Measurements from ENCODE around the gene PTGDR2. TPM values are rescaled to one million over a fixed set of nuclear protein-coding genes. Genes with fewer than 3 reads are reported as not detected.

PTGDR2 gene
- total and polyA plus RNA-seq, 4 donors = 1.2 to 3.8 (median 2.5) TPM

DNA sequence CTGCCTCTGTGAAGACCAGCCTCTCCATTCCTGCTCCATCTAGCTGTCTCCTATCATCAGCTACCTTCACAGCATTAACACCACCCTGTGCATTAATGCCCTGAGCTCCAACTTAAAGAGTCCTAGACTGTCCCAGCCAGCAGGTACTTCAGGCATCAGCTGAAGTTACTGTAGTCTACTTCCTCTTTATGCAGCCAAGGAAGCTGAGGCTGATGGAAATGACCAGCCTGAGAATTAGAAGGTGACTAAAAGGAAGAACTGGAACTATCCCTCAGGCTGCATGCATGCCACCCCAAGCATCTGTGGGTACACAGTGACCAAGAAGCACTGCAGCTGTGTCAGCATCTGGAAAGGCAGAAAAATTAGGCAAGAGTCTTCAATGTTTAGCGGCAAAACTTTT is 42.4 kb downstream of the PTGDR2 start:
- no peaks in the 10 kb centered on the region for H3K27me3 ChIP-seq (ENCODE audit: control insufficient read depth, insufficient read depth, low read length)
- H3K9me3 ChIP-seq (ENCODE audit: control insufficient read depth, insufficient read depth, low read length) = peaks cover 8% of the 10 kb centered on the region
- no peak overlapping the region for H3K27ac ChIP-seq (ENCODE audit: low read depth, low read length)
- H3K4me3 ChIP-seq (ENCODE audit: low read depth, low read length) = no peak overlapping the region
- 89% methylated on average over 1 of the region's 1 CpG for WGBS (ENCODE audit: insufficient coverage)
- no peaks in the 10 kb centered on the region for H3K4me1 ChIP-seq (ENCODE audit: control insufficient read depth, insufficient read depth, low read length)
- no peaks in the 10 kb centered on the region for H3K36me3 ChIP-seq (ENCODE audit: control insufficient read depth, insufficient read depth, low read length)
- DNase-seq (ENCODE audit: low read depth in 4 of 6, low spot score in 6 of 6) = no peak

DNA sequence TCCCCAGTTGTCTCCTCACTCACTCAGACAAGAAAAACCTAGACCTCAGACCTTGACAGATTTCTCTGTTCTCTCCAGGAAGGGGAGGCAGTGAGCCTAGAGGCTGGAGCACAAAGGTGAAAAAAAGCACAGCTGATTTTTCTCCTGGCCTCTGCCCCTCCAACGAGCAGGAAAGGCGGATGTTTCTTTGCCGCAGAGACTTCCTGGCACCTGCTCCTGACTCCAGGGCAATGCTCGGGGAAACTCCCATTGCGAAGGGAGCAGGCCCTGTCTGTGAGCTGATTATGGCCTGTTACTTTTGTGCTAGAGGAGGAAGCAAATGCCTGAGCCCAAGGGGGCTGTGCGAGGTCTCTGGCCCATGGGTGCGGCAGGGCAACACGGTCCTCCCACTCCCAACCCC is 45.2 kb downstream of the PTGDR2 start:
- no peaks in the 10 kb centered on the region for H3K9me3 ChIP-seq (ENCODE audit: control insufficient read depth, insufficient read depth, low read length)
- H3K36me3 ChIP-seq (ENCODE audit: control insufficient read depth, insufficient read depth, low read length) = no peaks in the 10 kb centered on the region
- 73% methylated on average over 8 of the region's 8 CpGs for WGBS (ENCODE audit: insufficient coverage)
- no peaks in the 10 kb centered on the region for H3K4me1 ChIP-seq (ENCODE audit: control insufficient read depth, insufficient read depth, low read length)
- no peak overlapping the region for H3K27ac ChIP-seq (ENCODE audit: low read depth, low read length)
- H3K4me3 ChIP-seq (ENCODE audit: low read depth, low read length) = no peak overlapping the region
- no peak for DNase-seq (ENCODE audit: low read depth in 4 of 6, low spot score in 6 of 6)
- no peaks in the 10 kb centered on the region for H3K27me3 ChIP-seq (ENCODE audit: control insufficient read depth, insufficient read depth, low read length)

DNA sequence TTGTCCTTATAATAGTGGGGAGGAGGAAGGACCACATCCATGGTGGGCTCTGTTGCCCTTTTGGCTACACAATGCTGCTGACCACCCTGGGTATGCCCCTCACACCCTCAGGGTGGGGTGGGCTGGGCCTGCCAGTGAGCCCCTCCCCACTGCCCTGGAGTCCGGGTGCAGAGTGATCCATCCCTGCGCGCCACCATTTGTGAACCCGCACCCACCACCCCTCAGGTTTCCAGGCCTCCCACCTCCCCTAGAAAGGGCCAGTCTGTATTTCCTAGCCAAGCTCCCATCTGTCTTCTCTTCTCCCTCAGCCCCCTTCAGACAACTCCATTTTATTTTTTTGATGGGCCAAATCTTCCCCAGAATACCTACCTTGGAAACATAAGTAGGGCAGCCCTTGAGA is 45.6 kb downstream of the PTGDR2 start:
- Histone ChIP-seq H3K4me3 (ENCODE audit: low read depth, low read length) (no peak overlapping the region), H3K36me3 (ENCODE audit: control insufficient read depth, insufficient read depth, low read length) (no peaks in the 10 kb centered on the region), H3K9me3 (ENCODE audit: control insufficient read depth, insufficient read depth, low read length) (no peaks in the 10 kb centered on the region), H3K27me3 (ENCODE audit: control insufficient read depth, insufficient read depth, low read length) (no peaks in the 10 kb centered on the region), H3K4me1 (ENCODE audit: control insufficient read depth, insufficient read depth, low read length) (no peaks in the 10 kb centered on the region), H3K27ac (ENCODE audit: low read depth, low read length) (no peak overlapping the region)
- DNase-seq (ENCODE audit: low read depth in 4 of 6, low spot score in 6 of 6) = no peak
- 86% methylated on average over 4 of the region's 4 CpGs for WGBS (ENCODE audit: insufficient coverage)

GRCh38 chr11:60809691-60810090 is 46.1 kb downstream of the PTGDR2 start:
- Histone ChIP-seq H3K4me1 (ENCODE audit: control insufficient read depth, insufficient read depth, low read length) (no peaks in the 10 kb centered on the region), H3K27ac (ENCODE audit: low read depth, low read length) (no peak overlapping the region), H3K4me3 (ENCODE audit: low read depth, low read length) (no peak overlapping the region), H3K9me3 (ENCODE audit: control insufficient read depth, insufficient read depth, low read length) (no peaks in the 10 kb centered on the region), H3K36me3 (ENCODE audit: control insufficient read depth, insufficient read depth, low read length) (no peaks in the 10 kb centered on the region), H3K27me3 (ENCODE audit: control insufficient read depth, insufficient read depth, low read length) (no peaks in the 10 kb centered on the region)
- 85% methylated on average over 7 of the region's 11 CpGs for WGBS (ENCODE audit: insufficient coverage)
- DNase-seq (ENCODE audit: low read depth in 4 of 6, low spot score in 6 of 6) = no peak

DNA sequence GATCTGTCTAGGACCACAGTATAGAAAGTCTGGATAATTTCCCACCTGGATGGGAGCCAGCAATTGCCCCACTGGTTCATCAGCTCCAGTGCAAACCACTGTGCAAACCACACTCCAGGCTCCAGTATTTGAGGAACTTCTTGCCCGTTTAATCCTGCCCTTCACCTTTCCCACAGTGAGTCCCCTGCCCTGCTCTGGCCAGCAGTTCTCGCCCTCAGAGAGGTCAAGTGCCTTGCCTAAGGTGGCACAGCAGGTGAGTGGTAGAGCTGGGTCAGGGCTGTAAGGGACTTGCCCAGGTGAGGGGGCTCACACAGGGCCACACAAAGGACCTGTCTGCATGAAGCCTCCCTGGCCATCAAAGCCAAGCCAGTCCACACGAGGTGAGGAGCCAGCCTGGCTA is 46.5 kb downstream of the PTGDR2 start:
- no peaks in the 10 kb centered on the region for H3K4me1 ChIP-seq (ENCODE audit: control insufficient read depth, insufficient read depth, low read length)
- H3K27ac ChIP-seq (ENCODE audit: low read depth, low read length) = no peak overlapping the region
- H3K4me3 ChIP-seq (ENCODE audit: low read depth, low read length) = no peak overlapping the region
- no peaks in the 10 kb centered on the region for H3K9me3 ChIP-seq (ENCODE audit: control insufficient read depth, insufficient read depth, low read length)
- WGBS (ENCODE audit: insufficient coverage) = 60% methylated on average over 2 of the region's 3 CpGs
- no peaks in the 10 kb centered on the region for H3K36me3 ChIP-seq (ENCODE audit: control insufficient read depth, insufficient read depth, low read length)
- no peak for DNase-seq (ENCODE audit: low read depth in 4 of 6, low spot score in 6 of 6)
- H3K27me3 ChIP-seq (ENCODE audit: control insufficient read depth, insufficient read depth, low read length) = no peaks in the 10 kb centered on the region

- H3K27ac ChIP-seq (ENCODE audit: low read depth, low read length) = no peak overlapping the region
- DNase-seq (ENCODE audit: low read depth in 4 of 6, low spot score in 6 of 6) = no peak
- no peaks in the 10 kb centered on the region for H3K4me1 ChIP-seq (ENCODE audit: control insufficient read depth, insufficient read depth, low read length)
- no peaks in the 10 kb centered on the region for H3K36me3 ChIP-seq (ENCODE audit: control insufficient read depth, insufficient read depth, low read length)
- H3K9me3 ChIP-seq (ENCODE audit: control insufficient read depth, insufficient read depth, low read length) = no peaks in the 10 kb centered on the region
- no peaks in the 10 kb centered on the region for H3K27me3 ChIP-seq (ENCODE audit: control insufficient read depth, insufficient read depth, low read length)
- WGBS (ENCODE audit: insufficient coverage) = 84% methylated on average over 5 of the region's 7 CpGs
- H3K4me3 ChIP-seq (ENCODE audit: low read depth, low read length) = no peak overlapping the region
Observed at GRCh38 chr11:60803273-60803936, 52.3 kb downstream of the PTGDR2 start.

DNA sequence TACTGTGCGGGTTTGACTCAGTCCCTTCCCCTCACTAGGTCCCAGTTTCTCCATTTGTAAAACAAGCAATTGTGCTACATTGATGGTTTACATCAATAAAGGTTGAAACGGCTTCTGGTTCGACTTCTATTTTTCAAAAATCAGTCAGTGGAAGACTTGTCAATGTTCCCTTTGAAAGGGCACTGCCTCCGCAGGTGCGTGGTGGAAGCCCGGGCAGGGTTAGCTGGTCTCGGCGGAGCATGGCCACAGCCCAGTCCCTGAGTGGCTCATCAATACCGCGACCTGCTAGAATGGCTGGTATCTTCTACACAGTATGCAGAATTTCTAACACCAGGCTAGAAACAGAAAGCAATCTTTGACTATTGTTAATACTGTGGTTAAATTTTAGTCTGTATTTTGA is 54.6 kb downstream of the PTGDR2 start:
- H3K36me3 ChIP-seq (ENCODE audit: control insufficient read depth, insufficient read depth, low read length) = no peaks in the 10 kb centered on the region
- no peak for DNase-seq (ENCODE audit: low read depth in 4 of 6, low spot score in 6 of 6)
- no peak overlapping the region for H3K27ac ChIP-seq (ENCODE audit: low read depth, low read length)
- no peaks in the 10 kb centered on the region for H3K27me3 ChIP-seq (ENCODE audit: control insufficient read depth, insufficient read depth, low read length)
- H3K4me1 ChIP-seq (ENCODE audit: control insufficient read depth, insufficient read depth, low read length) = no peaks in the 10 kb centered on the region
- H3K9me3 ChIP-seq (ENCODE audit: control insufficient read depth, insufficient read depth, low read length) = no peaks in the 10 kb centered on the region
- no peak overlapping the region for H3K4me3 ChIP-seq (ENCODE audit: low read depth, low read length)
- WGBS (ENCODE audit: insufficient coverage) = 93% methylated on average over 10 of the region's 10 CpGs

Other genes starting within 250 kb of the PTGDR2 start
- gene MS4A8, start 156.3 kb downstream of the PTGDR2 start, total RNA-seq = 1 to 10 TPM in 1 of 2 donors, under 1 TPM in 1; 0.40 to 2.8 TPM
- gene MS4A8, start 156.3 kb downstream of the PTGDR2 start, polyA plus RNA-seq (ENCODE audit: insufficient read length in 2 of 2) = under 1 TPM in 1 of 2 donors, not detected in 1; 0.72 TPM
- not detected for gene MS4A18, start 131.2 kb downstream of the PTGDR2 start, total RNA-seq
- gene MS4A18, start 131.2 kb downstream of the PTGDR2 start, polyA plus RNA-seq (ENCODE audit: insufficient read length in 2 of 2) = not detected
- under 1 TPM in 1 of 2 donors, not detected in 1; 0.17 TPM for gene MS4A15, start 99.1 kb downstream of the PTGDR2 start, total RNA-seq
- not detected for gene MS4A15, start 99.1 kb downstream of the PTGDR2 start, polyA plus RNA-seq (ENCODE audit: insufficient read length in 2 of 2)
- not detected for gene MS4A10, start 70.6 kb downstream of the PTGDR2 start, total RNA-seq
- gene MS4A10, start 70.6 kb downstream of the PTGDR2 start, polyA plus RNA-seq (ENCODE audit: insufficient read length in 2 of 2) = not detected
- gene CCDC86, start 13.8 kb downstream of the PTGDR2 start, total RNA-seq = 1 to 10 TPM; 6.5 to 8.9 TPM
- gene CCDC86, start 13.8 kb downstream of the PTGDR2 start, polyA plus RNA-seq (ENCODE audit: insufficient read length in 2 of 2) = 10 to 100 TPM; 19.8 TPM
- gene ZP1, start 11.6 kb upstream of the PTGDR2 start, total RNA-seq = not detected
- gene ZP1, start 11.6 kb upstream of the PTGDR2 start, polyA plus RNA-seq (ENCODE audit: insufficient read length in 2 of 2) = under 1 TPM in 1 of 2 donors, not detected in 1; 0.72 TPM
- gene PRPF19, start 50.6 kb upstream of the PTGDR2 start, total RNA-seq = 10 to 100 TPM; 49.0 to 50.2 TPM
- gene PRPF19, start 50.6 kb upstream of the PTGDR2 start, polyA plus RNA-seq (ENCODE audit: insufficient read length in 2 of 2) = 100 to 1,000 TPM; 105 to 115 TPM
- gene TMEM109, start 58.2 kb upstream of the PTGDR2 start, total RNA-seq = 10 to 100 TPM; 33.5 to 39.8 TPM
- gene TMEM109, start 58.2 kb upstream of the PTGDR2 start, polyA plus RNA-seq (ENCODE audit: insufficient read length in 2 of 2) = 10 to 100 TPM; 34.8 to 44.7 TPM
- gene TMEM132A, start 68.5 kb upstream of the PTGDR2 start, total RNA-seq = 100 to 1,000 TPM in 1 of 2 donors, 10 to 100 TPM in 1; 59.0 to 114 TPM
- gene TMEM132A, start 68.5 kb upstream of the PTGDR2 start, polyA plus RNA-seq (ENCODE audit: insufficient read length in 2 of 2) = 100 to 1,000 TPM; 198 to 222 TPM
- 10 to 100 TPM; 20.3 to 31.8 TPM for gene SLC15A3, start 96.2 kb upstream of the PTGDR2 start, total RNA-seq
- gene SLC15A3, start 96.2 kb upstream of the PTGDR2 start, polyA plus RNA-seq (ENCODE audit: insufficient read length in 2 of 2) = 10 to 100 TPM; 29.5 to 35.5 TPM
- gene CD6, start 115.7 kb upstream of the PTGDR2 start, total RNA-seq = 1 to 10 TPM in 1 of 2 donors, under 1 TPM in 1; 0.61 to 1.6 TPM
- 1 to 10 TPM; 5.0 to 8.4 TPM for gene CD6, start 115.7 kb upstream of the PTGDR2 start, polyA plus RNA-seq (ENCODE audit: insufficient read length in 2 of 2)
- under 1 TPM in 1 of 2 donors, not detected in 1; 0.10 TPM for gene CD5, start 246.5 kb upstream of the PTGDR2 start, total RNA-seq
- under 1 TPM; 0.08 to 0.15 TPM for gene CD5, start 246.5 kb upstream of the PTGDR2 start, polyA plus RNA-seq (ENCODE audit: insufficient read length in 2 of 2)